H9 (cell line): ENCODE data around the gene MED22. TPM values are rescaled to one million over a fixed set of nuclear protein-coding genes. Genes with fewer than 3 reads are reported as not detected.

ENCODE experiments used
- DNase-seq: peaks from one replicate; pipeline ENCODE4 v3.0.0-alpha.2; 2017
- H2AFZ ChIP-seq: one replicate; pipeline ENCODE4 v1.6.1; 2013; ENCODE audit warnings: mild to moderate bottlenecking, low read length, control low read depth, moderate library complexity
- H2AK5ac ChIP-seq: 2 replicates; pipeline ENCODE4 v1.6.1; 2013; ENCODE audit warnings: low read length, control low read depth, mixed read lengths; ENCODE audit not compliant: insufficient read length
- H2BK120ac ChIP-seq: one replicate; pipeline ENCODE4 v1.6.1; 2013; ENCODE audit warnings: low read depth, mild to moderate bottlenecking, low read length, control low read depth, inconsistent platforms; ENCODE audit not compliant: poor library complexity, severe bottlenecking
- H2BK12ac ChIP-seq: 2 replicates; pipeline ENCODE4 v1.6.1; 2013; ENCODE audit warnings: low read length, control low read depth, mixed read lengths, low read depth; ENCODE audit not compliant: insufficient read length
- H2BK15ac ChIP-seq: 2 replicates; pipeline ENCODE4 v1.6.1; 2013; ENCODE audit warnings: low read depth, low read length, control low read depth
- H2BK20ac ChIP-seq: one replicate; pipeline ENCODE4 v1.6.1; 2013; ENCODE audit warnings: low read depth, mild to moderate bottlenecking, low read length, control low read depth, inconsistent platforms; ENCODE audit not compliant: poor library complexity, severe bottlenecking
- H2BK5ac ChIP-seq: 2 replicates; pipeline ENCODE4 v1.6.1; 2013; ENCODE audit warnings: low read length, control low read depth, mixed read lengths; ENCODE audit not compliant: insufficient read length
- H3K14ac ChIP-seq: 2 replicates; pipeline ENCODE4 v1.6.1; 2013; ENCODE audit warnings: low read length, control low read depth; ENCODE audit not compliant: insufficient read depth
- H3K18ac ChIP-seq: 2 replicates; pipeline ENCODE4 v1.6.1; 2013; ENCODE audit warnings: low read depth, mild to moderate bottlenecking, mixed read lengths, low read length, control low read depth; ENCODE audit not compliant: insufficient read length
- H3K23ac ChIP-seq: 2 replicates; pipeline ENCODE4 v1.6.1; 2013; ENCODE audit warnings: low read length, control low read depth, mixed read lengths, low read depth; ENCODE audit not compliant: insufficient read length
- H3K23me2 ChIP-seq: 2 replicates; pipeline ENCODE4 v1.6.1; 2013; ENCODE audit warnings: low read depth, mild to moderate bottlenecking, mixed read lengths, low read length, control low read depth; ENCODE audit not compliant: insufficient read length, poor library complexity, severe bottlenecking
- H3K27ac ChIP-seq: 2 replicates; pipeline ENCODE4 v1.5.1; 2013; ENCODE audit warnings: low read length, control low read depth, mixed read lengths, low read depth; ENCODE audit not compliant: insufficient read length
- H3K27me3 ChIP-seq: 2 replicates; pipeline ENCODE4 v1.6.1; 2013; ENCODE audit warnings: low read length, control low read depth, inconsistent platforms; ENCODE audit not compliant: insufficient read depth
- H3K4ac ChIP-seq: 2 replicates; pipeline ENCODE4 v1.6.1; 2013; ENCODE audit warnings: low read depth, mild to moderate bottlenecking, control low read depth, inconsistent platforms, low read length, moderate library complexity
- H3K4me1 ChIP-seq: 2 replicates; pipeline ENCODE4 v1.6.1; 2013; ENCODE audit warnings: low read length, control low read depth, inconsistent platforms; ENCODE audit not compliant: insufficient read depth
- H3K4me2 ChIP-seq: 2 replicates; pipeline ENCODE4 v1.6.1; 2013; ENCODE audit warnings: low read length, control low read depth, mixed read lengths; ENCODE audit not compliant: insufficient read length, insufficient read depth
- H3K56ac ChIP-seq: 2 replicates; pipeline ENCODE4 v1.6.1; 2013; ENCODE audit warnings: low read depth, mild to moderate bottlenecking, mixed read lengths, low read length, control low read depth; ENCODE audit not compliant: insufficient read length
- H3K79me1 ChIP-seq: 2 replicates; pipeline ENCODE4 v1.6.1; 2013; ENCODE audit warnings: low read depth, mild to moderate bottlenecking, moderate library complexity, low read length, control low read depth, inconsistent platforms; ENCODE audit not compliant: insufficient read depth, poor library complexity, severe bottlenecking
- H3K79me2 ChIP-seq: 2 replicates; pipeline ENCODE4 v1.6.1; 2013; ENCODE audit warnings: low read length, control low read depth, inconsistent platforms; ENCODE audit not compliant: insufficient read depth
- H3K9ac ChIP-seq: 2 replicates; pipeline ENCODE4 v1.6.1; 2013; ENCODE audit warnings: low read length, control low read depth, mixed read lengths; ENCODE audit not compliant: insufficient read length; ENCODE audit errors: extremely low read depth
- H3K9me3 ChIP-seq: one replicate; pipeline ENCODE4 v1.6.1; 2013; ENCODE audit warnings: low read depth, low read length, inconsistent platforms; ENCODE audit not compliant: control insufficient read depth
- H3T11ph ChIP-seq: one replicate; pipeline ENCODE4 v1.6.1; 2013; ENCODE audit warnings: mild to moderate bottlenecking, low read length, control low read depth, inconsistent platforms
- H4K20me1 ChIP-seq: one replicate; pipeline ENCODE4 v1.6.1; 2013; ENCODE audit not compliant: control insufficient read depth, insufficient read length, insufficient read depth
- H4K5ac ChIP-seq: 2 replicates; pipeline ENCODE4 v1.6.1; 2013; ENCODE audit warnings: low read depth, mild to moderate bottlenecking, mixed read lengths, low read length, control low read depth; ENCODE audit not compliant: insufficient read length
- H4K8ac ChIP-seq: replicated peaks from 2 replicates; pipeline ENCODE4 v1.6.1; 2013; ENCODE audit warnings: low read length, control low read depth, mixed read lengths, low read depth; ENCODE audit not compliant: insufficient read length
- H4K91ac ChIP-seq: 2 replicates; pipeline ENCODE4 v1.6.1; 2013; ENCODE audit warnings: low read depth, mild to moderate bottlenecking, moderate library complexity, mixed read lengths, low read length, control low read depth; ENCODE audit not compliant: insufficient read length
- H3K27ac Mint-ChIP-seq, 3 experiments: 2 replicates in 2 of 3; 3 replicates in 1 of 3; pipeline ENCODE4 v1.8.0; 2020 to 2021; ENCODE audit warnings: mixed read lengths in 3 of 3, mild to moderate bottlenecking in 1 of 3, moderate library complexity in 1 of 3
- H3K27me3 Mint-ChIP-seq: 2 replicates; pipeline ENCODE4 v1.8.0; 2021; ENCODE audit warnings: low read depth, mild to moderate bottlenecking, moderate library complexity, mixed read lengths
- H3K36me3 Mint-ChIP-seq, 3 experiments: 2 replicates in 2 of 3; 3 replicates in 1 of 3; pipeline ENCODE4 v1.8.0; 2020 to 2021; ENCODE audit warnings: low read depth in 3 of 3, mixed read lengths in 3 of 3; ENCODE audit not compliant: insufficient read depth in 1 of 3
- H3K4me1 Mint-ChIP-seq, 2 experiments: 2 replicates each; pipeline ENCODE4 v1.8.0; 2020; ENCODE audit warnings: mixed read lengths in 2 of 2
- H3K4me3 Mint-ChIP-seq, 2 experiments: 2 replicates in 1 of 2; 3 replicates in 1 of 2; pipeline ENCODE4 v1.8.0; 2020 to 2021; ENCODE audit warnings: mild to moderate bottlenecking in 2 of 2, mixed read lengths in 2 of 2, moderate library complexity in 1 of 2
- H3K9me3 Mint-ChIP-seq, 2 experiments: 2 replicates in 1 of 2; 3 replicates in 1 of 2; pipeline ENCODE4 v1.8.0; 2020; ENCODE audit warnings: mild to moderate bottlenecking in 2 of 2, mixed read lengths in 2 of 2, moderate library complexity in 1 of 2
- CTCF ChIP-seq: fragments of 200-600 bp; sonication (generic); conservative IDR thresholded peaks from 3 replicates; pipeline ENCODE4 v1.8.0; 2021; ENCODE audit warnings: antibody characterized with exemption, mild to moderate bottlenecking
- WGBS: extraction: QIAGEN DNeasy Blood & Tissue Kit; methylation state at CpG from one replicate; pipeline ENCODE4 v1.1.7; 2013; ENCODE audit warnings: missing lambda C conversion rate, low lambda C conversion rate, mixed read lengths; ENCODE audit not compliant: insufficient read length; ENCODE audit errors: extremely low coverage; 5-methylcytosine and 5-hydroxymethylcytosine counted together
- total RNA-seq: library from RNA; stranded (reverse); gene quantifications from 2 replicates; pipeline ENCODE4 v1.2.1, GENCODE V29; 2021

The MED22 gene
- total RNA-seq, 1 experiment from 2014 or later, result 60.1 TPM

- H3K4me1 ChIP-seq, result no peaks in the 10 kb centered on the region
- H4K5ac ChIP-seq, result no peak overlapping the region
- H3K18ac ChIP-seq, result no peak overlapping the region
- H3K79me1 ChIP-seq, result no peaks in the 10 kb centered on the region
- no peak overlapping the region for H3K9ac ChIP-seq
- H3K4me2 ChIP-seq, result no peak overlapping the region
- WGBS, result no CpG with 5 or more reads among the region's 31 CpGs
- H3K56ac ChIP-seq, result no peak overlapping the region
- H2BK20ac ChIP-seq, result no peak overlapping the region
- H3K27ac Mint-ChIP-seq, result no peak overlapping the region
- no peak overlapping the region for H3T11ph ChIP-seq
- no peak overlapping the region for H3K27ac ChIP-seq
- no peak overlapping the region for H3K4me3 Mint-ChIP-seq
- no peak overlapping the region for H2BK5ac ChIP-seq
- H4K91ac ChIP-seq, result no peak overlapping the region
- no peaks in the 10 kb centered on the region for H4K20me1 ChIP-seq
- no peaks in the 10 kb centered on the region for H3K4me1 Mint-ChIP-seq
- H2AK5ac ChIP-seq, result no peak overlapping the region
- no peaks in the 10 kb centered on the region for H3K27me3 ChIP-seq
- no peak for DNase-seq
- H3K9me3 Mint-ChIP-seq, result peaks cover 10 to 12% of the 10 kb centered on the region in 2 experiments
- TF ChIP-seq CTCF, result no peak
- no peaks in the 10 kb centered on the region for H3K23me2 ChIP-seq
- no peaks in the 10 kb centered on the region for H3K79me2 ChIP-seq
- H3K4ac ChIP-seq, result no peak overlapping the region
- no peak overlapping the region for H2BK15ac ChIP-seq
- H2BK12ac ChIP-seq, result no peak overlapping the region
- H2BK120ac ChIP-seq, result no peak overlapping the region
- H3K27me3 Mint-ChIP-seq, result peaks cover 48% of the 10 kb centered on the region
- no peak overlapping the region; the same call in 1 of the 2 replicates for H3K14ac ChIP-seq
- peaks cover 9 to 10% (median 9%) of the 10 kb centered on the region in 3 experiments; a peak in 6 of 7 replicates for H3K36me3 Mint-ChIP-seq
- no peak overlapping the region for H2AFZ ChIP-seq
- no peak overlapping the region for H4K8ac ChIP-seq
- no peaks in the 10 kb centered on the region for H3K9me3 ChIP-seq
- no peak overlapping the region for H3K23ac ChIP-seq
Measured at GRCh38 chr9:133306242-133307204, 41.4 kb downstream of the MED22 start.
